Body of pancreas (tissue), 4 donors: ENCODE measurements around the gene ADCY7. TPM values are rescaled to one million over a fixed set of nuclear protein-coding genes. Genes with fewer than 3 reads are reported as not detected.
A peak's percentile ranks its signal among the peaks of the same experiment; 100 is the strongest.

ENCODE experiments used
- ATAC-seq: fragments of 150-250 bp; one replicate; pipeline ENCODE4 v1.9.1; 2016
- DNase-seq, 4 donors: peaks; one replicate each; pipeline ENCODE4 v3.0.0-alpha.2; 2019
- H3K27ac ChIP-seq, 4 donors: fragments of 200-600 bp; sonication (generic); 1 replicate in 3 of 4; 2 replicates in 1 of 4; pipeline versions ENCODE4 v1.5.1 to v1.6.1; 2016 to 2019; ENCODE audit warnings: mild to moderate bottlenecking in 1 of 4, mixed read lengths in 1 of 4, moderate library complexity in 1 of 4
- H3K27me3 ChIP-seq, 2 donors: fragments of 200-600 bp; sonication (generic); one replicate each; pipeline ENCODE4 v1.6.0; 2016; ENCODE audit warnings: mild to moderate bottlenecking in 1 of 2
- H3K36me3 ChIP-seq, 2 donors: fragments of 200-600 bp; sonication (generic); replicated peaks in 1 of 2; 2 replicates each; pipeline ENCODE4 v1.5.1; 2016; ENCODE audit warnings: low read depth in 2 of 2; ENCODE audit not compliant: insufficient read depth in 1 of 2
- H3K4me1 ChIP-seq: fragments of 200-600 bp; sonication (generic); one replicate; pipeline ENCODE4 v1.6.0; 2016
- H3K4me3 ChIP-seq, 2 donors: fragments of 200-600 bp; sonication (generic); 1 replicate in 1 of 2; 2 replicates in 1 of 2; pipeline ENCODE4 v1.5.1; 2016 to 2019
- H3K9me3 ChIP-seq, 3 donors: fragments of 200-600 bp; sonication (generic); 1 replicate in 2 of 3; 2 replicates in 1 of 3; pipeline ENCODE4 v1.5.1; 2016
- CTCF ChIP-seq, 7 experiments: fragments of 450-650 bp in 4 of 7; fragments of 200-600 bp in 3 of 7; sonication (generic) in 3 of 7; IDR thresholded peaks; one replicate each; pipeline ENCODE4 v1.5.1; 2016 to 2019; ENCODE audit warnings: antibody characterized with exemption in 7 of 7
- POLR2A ChIP-seq, 3 donors: fragments of 450-650 bp; IDR thresholded peaks; one replicate each; pipeline ENCODE4 v1.6.1; 2016; ENCODE audit warnings: antibody characterized with exemption in 3 of 3, mild to moderate bottlenecking in 2 of 3
- WGBS, 2 donors: methylation state at CpG; one replicate each; pipeline ENCODE4 v1.1.5; 2017; 5-methylcytosine and 5-hydroxymethylcytosine counted together
- intact Hi-C: fragments of 100-400 bp; cut with DNase I; formaldehyde crosslinking; loops from one replicate; pipeline ENCODE4 v1.15.1; 2023
- total RNA-seq, 2 donors: library from RNA; depleted of rRNA; stranded (reverse); fragments of >200 nt; gene quantifications; one replicate each; pipeline ENCODE4 v1.1.0, GENCODE V29; 2016

Gene ADCY7
- total RNA-seq, 2 donors from 2014 or later, result 4.9 to 8.6 TPM

DNA sequence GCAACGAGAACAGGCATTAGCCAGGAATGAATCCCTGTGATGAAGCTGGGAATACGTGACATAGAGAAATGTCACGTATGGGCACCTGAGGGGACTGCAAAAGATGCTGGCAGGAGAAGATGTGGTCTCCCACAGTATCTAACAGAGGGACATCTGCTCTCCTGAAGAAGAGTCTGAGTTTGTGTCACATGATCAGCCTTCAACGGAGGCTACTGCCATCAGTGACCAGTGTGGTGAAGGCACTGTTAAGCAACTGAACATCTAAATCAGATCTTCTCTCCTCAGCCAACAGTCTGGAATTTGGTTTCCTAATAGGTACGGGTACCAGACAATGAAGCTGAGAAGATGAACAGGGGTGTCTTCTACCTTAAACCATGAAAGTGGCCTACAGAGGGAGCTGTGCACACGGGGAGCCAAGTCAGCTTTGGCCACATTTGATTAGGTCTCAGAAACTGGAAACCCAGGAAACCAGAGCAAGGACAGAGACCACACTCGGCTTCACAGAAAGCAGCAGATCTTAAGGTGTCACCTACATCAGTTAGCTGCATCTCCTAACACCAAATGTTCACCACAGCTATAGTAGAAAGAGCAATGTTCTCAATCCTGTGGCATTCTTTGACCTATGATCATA, 60.6 kb downstream of the ADCY7 start:
- peak in 1 of 4 donors; percentile 16 for DNase-seq
- intact Hi-C loops, result no loop called here
- WGBS, 2 donors, result 69 to 79% methylated on average over 7 of the region's 7 CpGs
- TF ChIP-seq POLR2A (IDR thresholded peaks at IDR 0.05), result no peak
- peak in 5 of 7 experiments; percentile 11 to 25 (median 21) for TF ChIP-seq CTCF (IDR thresholded peaks at IDR 0.05)
- peaks cover 0 to 15% of the 10 kb centered on the region in 2 donors for H3K36me3 ChIP-seq
- ATAC-seq, result no peak
- no peaks in the 10 kb centered on the region for H3K27me3 ChIP-seq
- H3K9me3 ChIP-seq, result no peaks in the 10 kb centered on the region
- H3K4me3 ChIP-seq, result no peak overlapping the region
- H3K4me1 ChIP-seq, result no peaks in the 10 kb centered on the region
- H3K27ac ChIP-seq, result no peak overlapping the region

- no peaks in the 10 kb centered on the region for H3K4me1 ChIP-seq
- 71 to 81% methylated on average over 11 of the region's 11 CpGs for WGBS, 2 donors
- no peak for ATAC-seq
- H3K27ac ChIP-seq, result no peak overlapping the region
- intact Hi-C loops, result no loop called here
- DNase-seq, result no peak
- H3K9me3 ChIP-seq, result no peaks in the 10 kb centered on the region
- no peak overlapping the region for H3K4me3 ChIP-seq
- TF ChIP-seq CTCF (IDR thresholded peaks at IDR 0.05) (no peak), POLR2A (IDR thresholded peaks at IDR 0.05) (no peak)
- H3K27me3 ChIP-seq, result no peaks in the 10 kb centered on the region
- peaks cover 0 to 13% of the 10 kb centered on the region in 2 donors for H3K36me3 ChIP-seq
These were observed 63.3 kb downstream of the ADCY7 start for GRCh38 chr16:50329446-50330189.

DNA sequence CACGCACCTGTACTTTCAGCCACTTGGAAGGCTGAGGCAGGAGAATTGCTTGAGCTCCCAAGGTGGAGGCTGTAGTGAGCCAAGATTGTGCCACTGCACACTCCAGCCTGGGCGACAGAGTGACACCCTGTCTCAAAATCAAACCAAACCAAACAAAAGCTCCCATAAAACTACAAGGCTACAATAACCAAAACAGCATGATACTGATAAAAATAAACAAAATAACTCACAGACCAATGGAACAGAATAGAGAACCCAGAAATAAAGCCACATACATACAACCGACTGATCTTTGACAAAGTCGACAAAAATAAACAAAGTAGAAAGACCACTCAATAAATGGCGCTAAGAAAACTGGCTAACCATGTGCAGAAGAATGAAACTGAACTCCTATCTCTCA, 65.2 kb downstream of the ADCY7 start:
- no peak for TF ChIP-seq CTCF (IDR thresholded peaks at IDR 0.05)
- no peak for TF ChIP-seq POLR2A (IDR thresholded peaks at IDR 0.05)
- H3K27ac ChIP-seq, result no peak overlapping the region
- H3K36me3 ChIP-seq, result peaks cover 0 to 13% of the 10 kb centered on the region in 2 donors
- H3K27me3 ChIP-seq, result no peaks in the 10 kb centered on the region
- intact Hi-C loops, result no loop called here
- WGBS, 2 donors, result 84 to 88% methylated on average over 5 of the region's 5 CpGs
- ATAC-seq (no peak), DNase-seq (no peak)
- no peak overlapping the region for H3K4me3 ChIP-seq
- no peaks in the 10 kb centered on the region for H3K9me3 ChIP-seq
- no peaks in the 10 kb centered on the region for H3K4me1 ChIP-seq

DNA sequence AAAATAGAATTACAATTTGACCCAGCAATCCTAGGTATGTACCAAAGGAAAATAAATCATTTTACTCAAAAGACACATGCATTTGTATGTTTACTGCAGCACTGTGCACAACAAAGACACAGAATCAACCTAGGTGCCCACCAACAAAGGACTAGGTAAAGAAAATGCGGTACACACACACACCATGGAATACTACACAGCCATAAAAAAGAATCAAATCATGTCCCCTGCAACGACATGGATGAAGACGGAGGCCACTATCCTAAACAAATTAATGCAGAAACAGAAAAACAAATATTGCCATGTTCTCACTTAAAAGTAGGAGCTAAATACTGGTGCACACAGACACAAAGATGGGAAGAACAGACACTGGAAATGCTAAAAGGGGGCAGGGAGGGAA, 66.2 kb downstream of the ADCY7 start:
- Histone ChIP-seq H3K36me3 (peaks cover 0 to 12% of the 10 kb centered on the region in 2 donors), H3K27ac (no peak overlapping the region), H3K27me3 (no peaks in the 10 kb centered on the region), H3K4me3 (no peak overlapping the region), H3K9me3 (no peaks in the 10 kb centered on the region), H3K4me1 (no peaks in the 10 kb centered on the region)
- TF ChIP-seq POLR2A (IDR thresholded peaks at IDR 0.05) (no peak), CTCF (IDR thresholded peaks at IDR 0.05) (no peak)
- DNase-seq, result no peak
- intact Hi-C loops, result no loop called here
- no peak for ATAC-seq
- 95 to 98% methylated on average over 3 of the region's 3 CpGs for WGBS, 2 donors
